ENCODE measurements around the gene DENND6A.

Gene DENND6A

GRCh38 chr3:57670543-57670942, 22.3 kb downstream of the DENND6A start:
- no peak for DNase-seq (ENCODE audit: low spot score)
- in situ Hi-C loops (cut with MboI; ENCODE audit: low pct_unique_long_range_greater_than_20kb, low sequenced_read_pairs, unreplicated experiment), result no loop called here
- no peak for TF ChIP-seq CTCF (IDR thresholded peaks at IDR 0.05; ENCODE audit: extremely low read depth, insufficient read depth, missing control alignments)

- TF ChIP-seq CTCF (IDR thresholded peaks at IDR 0.05; ENCODE audit: extremely low read depth, insufficient read depth, missing control alignments), result no peak
- in situ Hi-C loops (cut with MboI; ENCODE audit: low pct_unique_long_range_greater_than_20kb, low sequenced_read_pairs, unreplicated experiment), result no loop called here
- DNase-seq (ENCODE audit: low spot score), result no peak
Measured at GRCh38 chr3:57661404-57661803, 31.5 kb downstream of the DENND6A start.

GRCh38 chr3:57659806-57660439, 33.0 kb downstream of the DENND6A start:
- in situ Hi-C loops (cut with MboI; ENCODE audit: low pct_unique_long_range_greater_than_20kb, low sequenced_read_pairs, unreplicated experiment), result no loop called here
- TF ChIP-seq CTCF (IDR thresholded peaks at IDR 0.05; ENCODE audit: extremely low read depth, insufficient read depth, missing control alignments), result no peak
- no peak for DNase-seq (ENCODE audit: low spot score)

- no peak for TF ChIP-seq CTCF (IDR thresholded peaks at IDR 0.05; ENCODE audit: extremely low read depth, insufficient read depth, missing control alignments)
- in situ Hi-C loops (cut with MboI; ENCODE audit: low pct_unique_long_range_greater_than_20kb, low sequenced_read_pairs, unreplicated experiment), result no loop called here
- DNase-seq (ENCODE audit: low spot score), result no peak
Measured at GRCh38 chr3:57659004-57659673, 33.7 kb downstream of the DENND6A start.

- in situ Hi-C loops (cut with MboI; ENCODE audit: low pct_unique_long_range_greater_than_20kb, low sequenced_read_pairs, unreplicated experiment), result no loop called here
- DNase-seq (ENCODE audit: low spot score), result no peak
- TF ChIP-seq CTCF (IDR thresholded peaks at IDR 0.05; ENCODE audit: extremely low read depth, insufficient read depth, missing control alignments), result no peak
Measured at GRCh38 chr3:57658536-57658935, 34.3 kb downstream of the DENND6A start.

GRCh38 chr3:57655727-57656126, 37.1 kb downstream of the DENND6A start:
- TF ChIP-seq CTCF (IDR thresholded peaks at IDR 0.05; ENCODE audit: extremely low read depth, insufficient read depth, missing control alignments), result no peak
- in situ Hi-C loops (cut with MboI; ENCODE audit: low pct_unique_long_range_greater_than_20kb, low sequenced_read_pairs, unreplicated experiment), result no loop called here

More at GRCh38 chr3:57655727-57656126, 37.1 kb downstream of the DENND6A start:
- DNase-seq (ENCODE audit: low spot score), result no peak
